WTC11 (cell line): ENCODE results near the gene TC2N. TPM values are rescaled to one million over a fixed set of nuclear protein-coding genes. Genes with fewer than 3 reads are reported as not detected.

Experiments
- ATAC-seq: fragments of 200-7000 bp; cut with Tn5 transposase; 2 replicates; pipeline ENCODE4 v1.10.0; 2021; ENCODE audit warnings: mild to moderate bottlenecking, moderate library complexity
- CTCF ChIA-PET: fragments of 300-600 bp; sonication (Branson Sonifier 250); formaldehyde crosslinking; loops from one replicate; lab custom pipeline; 2021; ENCODE audit warnings: antibody characterized with exemption; lab: Charles Lee
- POLR2A ChIA-PET: fragments of 350-600 bp; sonication (Branson Sonifier 250); formaldehyde crosslinking; loops from one replicate; lab custom pipeline; 2021; ENCODE audit warnings: antibody characterized with exemption; lab: Charles Lee
- DNase-seq: peaks from one replicate; pipeline ENCODE4 v3.0.0; 2021; ENCODE audit warnings: low spot score
- H3K27ac Mint-ChIP-seq: 2 replicates; pipeline ENCODE4 v1.8.0; 2021; ENCODE audit warnings: mixed read lengths
- H3K27me3 Mint-ChIP-seq: 2 replicates; pipeline ENCODE4 v1.8.0; 2021; ENCODE audit warnings: low read depth, mild to moderate bottlenecking, moderate library complexity, mixed read lengths
- H3K36me3 Mint-ChIP-seq: 2 replicates; pipeline ENCODE4 v1.8.0; 2021; ENCODE audit warnings: mixed read lengths
- H3K4me1 Mint-ChIP-seq: 2 replicates; pipeline ENCODE4 v1.8.0; 2022; ENCODE audit warnings: mixed read lengths
- H3K4me3 Mint-ChIP-seq: 2 replicates; pipeline ENCODE4 v1.8.0; 2021; ENCODE audit warnings: mild to moderate bottlenecking, moderate library complexity, mixed read lengths
- H3K9me3 Mint-ChIP-seq: 2 replicates; pipeline ENCODE4 v1.8.0; 2021; ENCODE audit warnings: mixed read lengths
- ATF3 ChIP-seq: sonication (generic); formaldehyde crosslinking; conservative IDR thresholded peaks from 2 replicates; pipeline ENCODE4 v1.8.1; 2022; ENCODE audit warnings: mild to moderate bottlenecking, missing genetic modification reagents
- ERG ChIP-seq: fragments of 250-450 bp; sonication (Bioruptor Pico); IDR thresholded peaks from 2 replicates; pipeline ENCODE4 v1.8.0; 2021; ENCODE audit warnings: mild to moderate bottlenecking
- FOXJ3 ChIP-seq: sonication (generic); formaldehyde crosslinking; IDR thresholded peaks from 2 replicates; pipeline ENCODE4 v1.9.0; 2021; ENCODE audit warnings: missing genetic modification reagents, mild to moderate bottlenecking, borderline replicate concordance
- FOXK1 ChIP-seq: sonication (generic); formaldehyde crosslinking; IDR thresholded peaks from 2 replicates; pipeline ENCODE4 v1.8.0; 2022; ENCODE audit warnings: mild to moderate bottlenecking, moderate library complexity, missing genetic modification reagents
- FOXP4 ChIP-seq: sonication (generic); formaldehyde crosslinking; IDR thresholded peaks from 2 replicates; pipeline ENCODE4 v1.8.0; 2022; ENCODE audit warnings: mild to moderate bottlenecking, missing genetic modification reagents
- GABPB1 ChIP-seq: sonication (generic); formaldehyde crosslinking; IDR thresholded peaks from 2 replicates; pipeline ENCODE4 v1.8.1; 2023; ENCODE audit warnings: mild to moderate bottlenecking, missing genetic modification reagents
- IRF2 ChIP-seq: sonication (generic); formaldehyde crosslinking; IDR thresholded peaks from 2 replicates; pipeline ENCODE4 v1.8.0; 2022; ENCODE audit warnings: low read depth, missing genetic modification reagents, borderline replicate concordance
- JUN ChIP-seq: sonication (generic); formaldehyde crosslinking; IDR thresholded peaks from 2 replicates; pipeline ENCODE4 v1.8.0; 2023; ENCODE audit warnings: mild to moderate bottlenecking, missing genetic modification reagents
- NFATC4 ChIP-seq: fragments of 250-450 bp; sonication (Bioruptor Pico); IDR thresholded peaks from 2 replicates; pipeline ENCODE4 v1.9.0; 2021; ENCODE audit warnings: mild to moderate bottlenecking
- NFYB ChIP-seq: sonication (generic); formaldehyde crosslinking; conservative IDR thresholded peaks from 2 replicates; pipeline ENCODE4 v1.8.0; 2022; ENCODE audit warnings: low read depth, missing genetic modification reagents
- SOX15 ChIP-seq: fragments of 250-450 bp; sonication (Bioruptor Pico); IDR thresholded peaks from 2 replicates; pipeline ENCODE4 v1.9.0; 2021; ENCODE audit warnings: mild to moderate bottlenecking
- SP1 ChIP-seq: sonication (generic); formaldehyde crosslinking; conservative IDR thresholded peaks from 2 replicates; pipeline ENCODE4 v1.8.1; 2022; ENCODE audit warnings: missing genetic modification reagents
- TP53 ChIP-seq: sonication (generic); formaldehyde crosslinking; IDR thresholded peaks from 2 replicates; pipeline ENCODE4 v1.8.1; 2023; ENCODE audit warnings: mild to moderate bottlenecking, missing genetic modification reagents
- USF1 ChIP-seq: sonication (generic); formaldehyde crosslinking; IDR thresholded peaks from 2 replicates; pipeline ENCODE4 v1.8.0; 2022; ENCODE audit warnings: mild to moderate bottlenecking, missing genetic modification reagents
- ZNF121 ChIP-seq: sonication (generic); formaldehyde crosslinking; IDR thresholded peaks from 2 replicates; pipeline ENCODE4 v1.8.0; 2023; ENCODE audit warnings: missing genetic modification reagents
- ZNF138 ChIP-seq: sonication (generic); formaldehyde crosslinking; conservative IDR thresholded peaks from 2 replicates; pipeline ENCODE4 v1.8.1; 2022; ENCODE audit warnings: mild to moderate bottlenecking, moderate library complexity, missing genetic modification reagents
- total RNA-seq: library from RNA; stranded (reverse); gene quantifications from 3 replicates; pipeline ENCODE4 v1.2.3, GENCODE V29; 2021
- TF ChIP-seq, protein P1 (sequence below): fragments of 250-450 bp; sonication (Bioruptor Pico); conservative IDR thresholded peaks from 2 replicates; pipeline ENCODE4 v1.9.0; 2021; ENCODE audit warnings: mild to moderate bottlenecking
- TF ChIP-seq, protein P2 (sequence below): fragments of 250-450 bp; sonication (Bioruptor Pico); IDR thresholded peaks from 2 replicates; pipeline ENCODE4 v1.9.0; 2021; ENCODE audit warnings: moderate library complexity, mild to moderate bottlenecking, inconsistent platforms, borderline replicate concordance
- TF ChIP-seq, protein P3 (sequence below): sonication (generic); formaldehyde crosslinking; IDR thresholded peaks from 2 replicates; pipeline ENCODE4 v1.8.1; 2023; ENCODE audit warnings: mild to moderate bottlenecking, missing genetic modification reagents
- TF ChIP-seq, protein P4 (sequence below): sonication (generic); formaldehyde crosslinking; IDR thresholded peaks from 2 replicates; pipeline ENCODE4 v1.8.1; 2023; ENCODE audit warnings: mild to moderate bottlenecking, missing genetic modification reagents, moderate library complexity

The TC2N gene
- total RNA-seq, 1 experiment from 2014 or later, result 33.0 TPM

DNA sequence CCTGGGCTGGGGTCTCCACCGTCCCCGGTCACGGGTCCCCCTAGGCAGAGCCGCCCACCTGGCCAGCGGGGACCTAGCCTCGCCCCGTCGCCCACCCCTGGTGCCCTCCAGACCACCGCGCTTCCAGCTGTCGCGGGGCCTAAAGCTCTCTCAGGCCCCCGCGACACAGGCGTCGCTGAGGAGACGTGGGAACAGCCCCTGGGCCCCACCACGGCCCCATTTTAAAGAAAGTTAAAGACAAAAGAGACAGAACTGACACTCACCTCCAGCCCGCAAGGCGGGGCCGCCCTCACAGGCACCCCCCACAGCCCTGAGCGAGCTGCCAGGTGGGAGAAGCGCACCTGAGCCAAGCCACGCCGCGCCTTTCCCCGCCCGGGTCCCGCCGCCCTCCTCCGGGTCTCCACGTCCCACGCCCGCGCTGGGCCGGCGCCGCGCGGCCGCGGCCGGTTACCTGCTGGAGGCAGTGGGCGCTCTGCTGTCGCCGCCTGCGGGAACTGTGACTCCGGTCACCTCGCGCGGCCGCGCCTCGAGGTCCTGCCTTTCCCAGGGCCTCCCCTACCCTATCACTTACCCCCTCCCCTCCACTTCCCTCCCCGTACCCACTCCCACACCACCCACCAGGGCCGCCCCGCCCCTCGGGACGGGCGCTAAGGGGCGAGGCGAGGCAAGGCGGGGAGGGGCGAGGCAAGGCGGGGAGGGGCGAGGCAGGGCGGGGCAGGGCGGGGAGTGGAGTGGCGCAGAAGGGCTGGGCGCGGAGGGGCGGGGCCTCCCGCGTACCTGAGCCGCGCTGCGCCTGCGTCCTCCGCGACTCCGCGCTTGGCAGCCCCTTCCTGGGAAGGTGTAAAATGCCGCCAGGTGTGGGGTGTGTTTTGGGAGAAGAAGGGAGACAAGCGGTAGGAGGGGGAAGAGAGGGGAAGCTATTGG, 31.2 kb downstream of the TC2N start:
- no peaks in the 10 kb centered on the region for H3K36me3 Mint-ChIP-seq

GRCh38 chr14:91835197-91835919, 32.0 kb downstream of the TC2N start:
- Mint-ChIP-seq H3K27ac (no peak overlapping the region), H3K27me3 (peaks cover 4% of the 10 kb centered on the region; the same call in 1 of the 2 replicates), H3K4me1 (peaks cover 46% of the 10 kb centered on the region), H3K36me3 (no peaks in the 10 kb centered on the region), H3K4me3 (peak overlapping the region; percentile 81), H3K9me3 (no peaks in the 10 kb centered on the region)
- TF ChIP-seq, protein P1, sequence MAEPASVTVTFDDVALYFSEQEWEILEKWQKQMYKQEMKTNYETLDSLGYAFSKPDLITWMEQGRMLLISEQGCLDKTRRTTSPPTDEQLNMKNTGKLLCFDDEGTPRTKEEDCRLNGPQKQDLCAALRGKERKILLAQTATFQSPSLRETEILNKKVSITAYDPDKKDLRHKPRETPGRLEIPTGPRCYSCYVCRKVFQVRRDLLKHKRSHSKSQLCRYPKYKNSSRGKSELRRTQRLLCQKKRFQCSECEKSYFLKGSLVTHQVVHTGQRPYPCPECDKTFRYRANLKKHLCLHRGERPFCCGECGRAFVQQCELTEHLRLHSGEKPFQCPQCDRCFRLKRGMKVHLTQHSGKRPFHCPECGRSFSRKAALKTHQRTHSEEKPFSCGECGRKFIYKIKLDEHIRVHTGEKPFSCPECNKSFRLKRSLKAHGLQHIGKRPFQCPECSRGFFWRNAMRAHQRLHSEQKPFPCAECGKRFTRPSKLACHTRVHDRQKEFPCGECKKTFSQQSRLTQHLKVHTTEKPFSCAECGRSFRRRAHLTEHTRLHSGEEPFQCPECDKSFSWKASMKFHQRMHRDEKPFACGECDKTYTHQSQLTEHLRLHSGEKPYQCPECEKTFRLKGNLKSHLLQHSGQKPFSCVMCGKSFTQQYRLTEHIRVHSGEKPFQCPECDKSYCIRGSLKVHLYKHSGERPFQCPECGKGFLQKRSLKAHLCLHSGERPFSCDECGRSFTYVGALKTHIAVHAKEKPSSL (CRISPR knock-in tag), result no peak
- TF ChIP-seq USF1 (no peak), FOXJ3 (CRISPR knock-in tag) (no peak)
- TF ChIP-seq, protein P2, sequence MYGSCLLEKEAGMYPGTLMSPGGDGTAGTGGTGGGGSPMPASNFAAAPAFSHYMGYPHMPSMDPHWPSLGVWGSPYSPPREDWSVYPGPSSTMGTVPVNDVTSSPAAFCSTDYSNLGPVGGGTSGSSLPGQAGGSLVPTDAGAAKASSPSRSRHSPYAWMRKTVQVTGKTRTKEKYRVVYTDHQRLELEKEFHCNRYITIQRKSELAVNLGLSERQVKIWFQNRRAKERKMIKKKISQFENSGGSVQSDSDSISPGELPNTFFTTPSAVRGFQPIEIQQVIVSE (CRISPR knock-in tag), result no peak
- CTCF ChIA-PET, result interaction anchor here (0.7 to 1.3 kb wide), 4 partner anchors 11 to 60 kb away, joined by 3 to 4 read pairs (median 3); no protein-coding TSS in a partner anchor
- DNase-seq (no peak), ATAC-seq (no peak)
- POLR2A ChIA-PET, result no interaction called here

More for the DNA sequence above, 31.2 kb downstream of the TC2N start:
- H3K27ac Mint-ChIP-seq, result no peak overlapping the region; the same call in 1 of the 2 replicates
- TF ChIP-seq SP1 (CRISPR knock-in tag) (peak; percentile 34; the same call in 1 of the 2 replicates), ZNF138 (no peak), GABPB1 (no peak), ERG (CRISPR knock-in tag) (no peak), SOX15 (CRISPR knock-in tag) (no peak)
- TF ChIP-seq, protein P3, sequence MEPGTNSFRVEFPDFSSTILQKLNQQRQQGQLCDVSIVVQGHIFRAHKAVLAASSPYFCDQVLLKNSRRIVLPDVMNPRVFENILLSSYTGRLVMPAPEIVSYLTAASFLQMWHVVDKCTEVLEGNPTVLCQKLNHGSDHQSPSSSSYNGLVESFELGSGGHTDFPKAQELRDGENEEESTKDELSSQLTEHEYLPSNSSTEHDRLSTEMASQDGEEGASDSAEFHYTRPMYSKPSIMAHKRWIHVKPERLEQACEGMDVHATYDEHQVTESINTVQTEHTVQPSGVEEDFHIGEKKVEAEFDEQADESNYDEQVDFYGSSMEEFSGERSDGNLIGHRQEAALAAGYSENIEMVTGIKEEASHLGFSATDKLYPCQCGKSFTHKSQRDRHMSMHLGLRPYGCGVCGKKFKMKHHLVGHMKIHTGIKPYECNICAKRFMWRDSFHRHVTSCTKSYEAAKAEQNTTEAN (CRISPR knock-in tag), result 0 out of 2 replicates have a peak, but pooled peaks have one; percentile 29
- peaks cover 4% of the 10 kb centered on the region; the same call in 1 of the 2 replicates for H3K27me3 Mint-ChIP-seq
- H3K4me3 Mint-ChIP-seq, result peak overlapping the region; percentile 81
- peak; percentile 83 for DNase-seq
- H3K9me3 Mint-ChIP-seq, result no peaks in the 10 kb centered on the region
- ATAC-seq, result peak; percentile 92
- ChIA-PET POLR2A (no interaction called here), CTCF (interaction anchor here (0.7 to 1.3 kb wide), 4 partner anchors 12 to 59 kb away, joined by 3 to 4 read pairs (median 3); no protein-coding TSS in a partner anchor)
- H3K4me1 Mint-ChIP-seq, result peaks cover 39% of the 10 kb centered on the region

- DNase-seq, result no peak
- no peak overlapping the region; the same call in 1 of the 2 replicates for H3K27ac Mint-ChIP-seq
- H3K4me3 Mint-ChIP-seq, result peak overlapping the region; percentile 81
- peaks cover 54% of the 10 kb centered on the region for H3K4me1 Mint-ChIP-seq
- H3K36me3 Mint-ChIP-seq, result no peaks in the 10 kb centered on the region
- CTCF ChIA-PET, result no interaction called here
- peaks cover 4% of the 10 kb centered on the region; the same call in 1 of the 2 replicates for H3K27me3 Mint-ChIP-seq
- H3K9me3 Mint-ChIP-seq, result no peaks in the 10 kb centered on the region
- peak; percentile 11; the same call in 1 of the 2 replicates for ATAC-seq
- POLR2A ChIA-PET, result no interaction called here
- TF ChIP-seq JUN (CRISPR knock-in tag) (no peak), FOXP4 (CRISPR knock-in tag) (no peak), FOXK1 (CRISPR knock-in tag) (no peak), ZNF121 (CRISPR knock-in tag) (no peak), NFATC4 (no peak), IRF2 (CRISPR knock-in tag) (no peak), NFYB (no peak), ATF3 (CRISPR knock-in tag) (no peak), TP53 (CRISPR knock-in tag) (no peak)
- TF ChIP-seq, protein P4, sequence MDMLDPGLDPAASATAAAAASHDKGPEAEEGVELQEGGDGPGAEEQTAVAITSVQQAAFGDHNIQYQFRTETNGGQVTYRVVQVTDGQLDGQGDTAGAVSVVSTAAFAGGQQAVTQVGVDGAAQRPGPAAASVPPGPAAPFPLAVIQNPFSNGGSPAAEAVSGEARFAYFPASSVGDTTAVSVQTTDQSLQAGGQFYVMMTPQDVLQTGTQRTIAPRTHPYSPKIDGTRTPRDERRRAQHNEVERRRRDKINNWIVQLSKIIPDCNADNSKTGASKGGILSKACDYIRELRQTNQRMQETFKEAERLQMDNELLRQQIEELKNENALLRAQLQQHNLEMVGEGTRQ (CRISPR knock-in tag), result no peak
Measured at GRCh38 chr14:91834571-91834970, 32.8 kb downstream of the TC2N start.
